Neural progenitor cell (in vitro differentiated cells): ENCODE measurements around the gene HEPACAM. TPM values are rescaled to one million over a fixed set of nuclear protein-coding genes. Genes with fewer than 3 reads are reported as not detected.
A peak's percentile ranks its signal among the peaks of the same experiment; 100 is the strongest.

Experiments
- DNase-seq: peaks from one replicate; pipeline ENCODE4 v3.0.0-alpha.2; 2016; ENCODE audit warnings: low spot score
- H2AFZ ChIP-seq: fragments of 200-600 bp; sonication (generic); replicated peaks from 2 replicates; pipeline ENCODE4 v1.6.1; 2016; ENCODE audit warnings: antibody characterized with exemption
- H3F3A ChIP-seq: fragments of 200-600 bp; sonication (generic); 2 replicates; pipeline ENCODE4 v1.6.1; 2016; ENCODE audit warnings: antibody characterized with exemption, low read depth
- H3K27ac ChIP-seq: fragments of 200-600 bp; sonication (generic); 2 replicates; pipeline ENCODE4 v1.5.1; 2016; ENCODE audit warnings: mild to moderate bottlenecking
- H3K27me3 ChIP-seq: fragments of 200-600 bp; sonication (generic); 2 replicates; pipeline ENCODE4 v1.6.1; 2016; ENCODE audit warnings: mild to moderate bottlenecking, moderate library complexity
- H3K36me3 ChIP-seq: fragments of 200-600 bp; sonication (generic); 2 replicates; pipeline ENCODE4 v1.5.1; 2016
- H3K4me1 ChIP-seq: fragments of 200-600 bp; sonication (generic); 2 replicates; pipeline ENCODE4 v1.6.1; 2016; ENCODE audit warnings: mixed run types
- H3K4me2 ChIP-seq: fragments of 200-600 bp; sonication (generic); 2 replicates; pipeline ENCODE4 v1.6.1; 2016
- H3K4me3 ChIP-seq: fragments of 200-600 bp; sonication (generic); 2 replicates; pipeline ENCODE4 v1.5.1; 2016
- H3K79me2 ChIP-seq: fragments of 200-600 bp; sonication (generic); 2 replicates; pipeline ENCODE4 v1.6.1; 2016; ENCODE audit warnings: low read depth
- H3K9ac ChIP-seq: fragments of 200-600 bp; sonication (generic); 2 replicates; pipeline ENCODE4 v1.6.1; 2016
- H3K9me3 ChIP-seq: fragments of 200-600 bp; sonication (generic); 2 replicates; pipeline ENCODE4 v1.5.1; 2016; ENCODE audit warnings: low read depth
- H4K20me1 ChIP-seq: fragments of 200-600 bp; sonication (generic); 2 replicates; pipeline ENCODE4 v1.6.1; 2016; ENCODE audit warnings: low read depth
- H3K27ac Mint-ChIP-seq: 3 replicates; pipeline ENCODE4 v1.8.0; 2021; ENCODE audit warnings: mixed read lengths
- H3K27me3 Mint-ChIP-seq: 2 replicates; pipeline ENCODE4 v1.8.0; 2022; ENCODE audit warnings: low read depth, mild to moderate bottlenecking, inconsistent platforms, moderate library complexity, mixed read lengths; ENCODE audit not compliant: insufficient read depth
- H3K36me3 Mint-ChIP-seq: 3 replicates; pipeline ENCODE4 v1.8.0; 2021; ENCODE audit warnings: mixed read lengths
- H3K4me1 Mint-ChIP-seq: 3 replicates; pipeline ENCODE4 v1.8.0; 2021; ENCODE audit warnings: mixed read lengths
- H3K4me3 Mint-ChIP-seq: 3 replicates; pipeline ENCODE4 v1.8.0; 2021; ENCODE audit warnings: mild to moderate bottlenecking, moderate library complexity, mixed read lengths
- H3K9me3 Mint-ChIP-seq: 3 replicates; pipeline ENCODE4 v1.8.0; 2020; ENCODE audit warnings: mixed read lengths
- EZH2 ChIP-seq: fragments of 200-600 bp; sonication (generic); IDR thresholded peaks from 2 replicates; pipeline ENCODE4 v1.6.1; 2017; ENCODE audit warnings: antibody characterized with exemption, mild to moderate bottlenecking, moderate library complexity
- EZH2phosphoT487 ChIP-seq: fragments of 200-600 bp; sonication (generic); IDR thresholded peaks from 2 replicates; pipeline ENCODE4 v1.6.1; 2017; ENCODE audit warnings: antibody characterized with exemption
- total RNA-seq: library from RNA; depleted of rRNA; stranded (reverse); fragments of >200 nt; gene quantifications from 2 replicates; pipeline ENCODE4 v1.2.3, GENCODE V29; 2015; ENCODE audit warnings: low replicate concordance
- TF ChIP-seq, protein P1 (sequence below): fragments of 200-600 bp; sonication (generic); IDR thresholded peaks from 2 replicates; pipeline ENCODE4 v1.5.1; 2017; ENCODE audit warnings: antibody characterized with exemption, mild to moderate bottlenecking

The HEPACAM gene
- total RNA-seq, 1 donor from 2014 or later = not detected

DNA sequence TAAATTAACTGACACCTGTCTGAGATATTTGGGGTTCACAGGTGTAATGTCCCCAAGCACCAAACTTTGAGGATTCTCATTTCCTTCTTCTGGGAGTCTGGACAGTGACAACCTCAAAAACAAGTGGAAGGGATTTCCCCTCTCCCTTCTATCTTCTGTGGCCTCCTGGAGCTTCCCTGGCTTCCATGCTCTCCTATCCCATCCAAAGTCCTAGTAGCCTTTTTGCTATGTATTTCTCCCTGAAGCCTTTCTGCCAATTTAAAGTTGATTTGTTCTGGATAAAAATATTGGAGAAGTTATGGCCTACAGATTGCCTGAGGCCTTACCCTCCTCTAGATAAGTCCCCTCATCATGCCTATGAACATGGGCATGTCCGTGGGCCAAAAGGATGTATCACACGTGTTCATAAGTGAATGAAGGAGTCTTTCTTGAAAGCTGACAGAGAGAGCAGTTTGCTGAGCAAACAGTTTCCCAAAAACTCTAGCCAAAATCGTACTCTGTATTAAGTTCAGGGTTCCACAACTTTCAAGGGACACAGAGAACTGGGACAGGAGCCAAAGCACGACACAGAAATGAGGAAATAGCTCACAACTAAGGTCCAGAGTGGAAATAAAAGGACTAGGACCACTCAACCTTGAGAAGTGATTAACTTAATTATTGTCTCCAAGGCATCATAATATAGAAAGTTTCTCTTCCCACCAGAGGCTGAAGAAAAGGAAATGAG is 6.7 kb downstream of the HEPACAM start:
- no peak overlapping the region for H3K27ac Mint-ChIP-seq
- DNase-seq = no peak
- Histone ChIP-seq H3K9me3 (no peaks in the 10 kb centered on the region), H3K27me3 (peaks cover 38% of the 10 kb centered on the region), H3K4me3 (no peak overlapping the region), H3K27ac (no peak overlapping the region), H3K4me2 (no peak overlapping the region), H3F3A (no peaks in the 10 kb centered on the region), H2AFZ (no peak overlapping the region), H3K36me3 (no peaks in the 10 kb centered on the region), H3K4me1 (peaks cover 3% of the 10 kb centered on the region), H3K9ac (no peak overlapping the region), H4K20me1 (no peaks in the 10 kb centered on the region), H3K79me2 (no peaks in the 10 kb centered on the region)
- no peaks in the 10 kb centered on the region for H3K9me3 Mint-ChIP-seq
- H3K4me1 Mint-ChIP-seq = no peaks in the 10 kb centered on the region
- no peak overlapping the region for H3K4me3 Mint-ChIP-seq
- peaks cover 2% of the 10 kb centered on the region for H3K27me3 Mint-ChIP-seq
- TF ChIP-seq EZH2phosphoT487 = no peak
- TF ChIP-seq, protein P1, sequence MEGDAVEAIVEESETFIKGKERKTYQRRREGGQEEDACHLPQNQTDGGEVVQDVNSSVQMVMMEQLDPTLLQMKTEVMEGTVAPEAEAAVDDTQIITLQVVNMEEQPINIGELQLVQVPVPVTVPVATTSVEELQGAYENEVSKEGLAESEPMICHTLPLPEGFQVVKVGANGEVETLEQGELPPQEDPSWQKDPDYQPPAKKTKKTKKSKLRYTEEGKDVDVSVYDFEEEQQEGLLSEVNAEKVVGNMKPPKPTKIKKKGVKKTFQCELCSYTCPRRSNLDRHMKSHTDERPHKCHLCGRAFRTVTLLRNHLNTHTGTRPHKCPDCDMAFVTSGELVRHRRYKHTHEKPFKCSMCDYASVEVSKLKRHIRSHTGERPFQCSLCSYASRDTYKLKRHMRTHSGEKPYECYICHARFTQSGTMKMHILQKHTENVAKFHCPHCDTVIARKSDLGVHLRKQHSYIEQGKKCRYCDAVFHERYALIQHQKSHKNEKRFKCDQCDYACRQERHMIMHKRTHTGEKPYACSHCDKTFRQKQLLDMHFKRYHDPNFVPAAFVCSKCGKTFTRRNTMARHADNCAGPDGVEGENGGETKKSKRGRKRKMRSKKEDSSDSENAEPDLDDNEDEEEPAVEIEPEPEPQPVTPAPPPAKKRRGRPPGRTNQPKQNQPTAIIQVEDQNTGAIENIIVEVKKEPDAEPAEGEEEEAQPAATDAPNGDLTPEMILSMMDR = no peak
- no peak for TF ChIP-seq EZH2
- H3K36me3 Mint-ChIP-seq = no peaks in the 10 kb centered on the region

DNA sequence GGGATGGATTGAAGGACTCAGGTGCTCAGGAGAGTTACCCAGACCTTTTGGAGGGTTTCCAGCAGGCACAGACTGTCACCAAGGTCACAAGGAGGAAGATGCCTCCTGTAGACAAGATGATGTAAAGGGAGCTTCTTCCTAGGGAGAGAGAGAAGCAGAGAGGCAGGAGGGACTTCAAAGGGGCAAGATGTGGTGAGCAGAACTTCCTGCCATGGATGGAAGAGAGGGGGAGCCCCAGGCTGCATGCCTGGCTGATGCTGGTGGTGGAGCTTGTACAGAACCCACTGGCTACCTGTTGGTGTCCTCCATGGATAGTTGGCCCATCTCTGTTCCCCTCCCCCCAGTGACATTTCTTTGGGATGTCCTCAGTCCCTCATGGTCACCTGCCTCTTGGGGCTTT is 12.6 kb downstream of the HEPACAM start:
- Histone ChIP-seq H3K4me2 (no peak overlapping the region), H3K4me3 (no peak overlapping the region), H4K20me1 (no peaks in the 10 kb centered on the region), H2AFZ (no peak overlapping the region), H3K27me3 (peaks cover 50% of the 10 kb centered on the region), H3K27ac (no peak overlapping the region), H3K79me2 (no peaks in the 10 kb centered on the region), H3K9me3 (no peaks in the 10 kb centered on the region), H3F3A (peaks cover 14% of the 10 kb centered on the region), H3K4me1 (peaks cover 15% of the 10 kb centered on the region), H3K36me3 (no peaks in the 10 kb centered on the region), H3K9ac (no peak overlapping the region)
- Mint-ChIP-seq H3K27me3 (peaks cover 19% of the 10 kb centered on the region), H3K36me3 (no peaks in the 10 kb centered on the region), H3K4me3 (no peak overlapping the region), H3K4me1 (peaks cover 11% of the 10 kb centered on the region), H3K27ac (no peak overlapping the region), H3K9me3 (peaks cover 8% of the 10 kb centered on the region)
- DNase-seq = no peak
- TF ChIP-seq, protein P1 = no peak
- TF ChIP-seq EZH2 (no peak), EZH2phosphoT487 (no peak)

DNA sequence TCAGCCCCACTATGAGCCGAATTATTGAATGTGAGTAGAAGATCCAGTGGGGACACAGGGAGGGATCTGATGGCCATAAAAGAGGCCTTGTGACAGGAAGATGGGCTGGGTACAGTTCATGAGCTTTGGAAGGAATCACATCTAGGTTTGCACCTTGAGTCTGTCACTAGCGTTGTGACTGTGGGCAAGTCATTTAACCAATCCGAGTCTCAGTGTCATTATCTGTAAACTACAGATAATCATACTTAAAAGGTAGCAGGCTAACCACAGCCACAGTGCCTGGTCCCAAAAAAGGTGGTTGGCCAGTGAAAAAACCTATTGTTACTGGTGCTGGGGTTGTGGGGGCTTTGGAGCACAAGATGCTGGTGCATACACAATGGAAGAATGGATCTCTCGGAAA is 13.0 kb downstream of the HEPACAM start:
- Histone ChIP-seq H3K4me3 (no peak overlapping the region), H4K20me1 (no peaks in the 10 kb centered on the region), H3K79me2 (no peaks in the 10 kb centered on the region), H3K4me2 (no peak overlapping the region), H3K9me3 (no peaks in the 10 kb centered on the region), H3K9ac (no peak overlapping the region), H2AFZ (no peak overlapping the region), H3F3A (peaks cover 14% of the 10 kb centered on the region), H3K36me3 (no peaks in the 10 kb centered on the region), H3K27me3 (peaks cover 53% of the 10 kb centered on the region), H3K27ac (no peak overlapping the region), H3K4me1 (peaks cover 15% of the 10 kb centered on the region)
- Mint-ChIP-seq H3K36me3 (no peaks in the 10 kb centered on the region), H3K27ac (no peak overlapping the region), H3K27me3 (peaks cover 19% of the 10 kb centered on the region), H3K4me1 (peaks cover 11% of the 10 kb centered on the region), H3K9me3 (peaks cover 8% of the 10 kb centered on the region), H3K4me3 (peak overlapping the region; percentile 45)
- TF ChIP-seq, protein P1 = no peak
- TF ChIP-seq EZH2phosphoT487 (no peak), EZH2 (no peak)
- DNase-seq = no peak
